Gastroesophageal sphincter (tissue), 4 donors: Measurements from ENCODE around the gene DEDD2. TPM values are rescaled to one million over a fixed set of nuclear protein-coding genes. Genes with fewer than 3 reads are reported as not detected.
A peak's percentile ranks its signal among the peaks of the same experiment; 100 is the strongest.

ENCODE experiments used
- ATAC-seq: fragments of 150-250 bp; one replicate; pipeline ENCODE4 v1.9.1; 2016; ENCODE audit warnings: mild to moderate bottlenecking, moderate library complexity
- H3K27ac ChIP-seq, 4 donors: fragments of 200-600 bp; sonication (generic) in 3 of 4; 1 replicate in 3 of 4; 2 replicates in 1 of 4; pipeline ENCODE4 v1.5.1; 2016 to 2019
- H3K27me3 ChIP-seq: fragments of 200-600 bp; sonication (generic); one replicate; pipeline ENCODE4 v1.5.1; 2019
- H3K36me3 ChIP-seq, 2 donors: fragments of 200-600 bp; sonication (generic); one replicate each; pipeline ENCODE4 v1.5.1; 2019; ENCODE audit warnings: control low read depth in 1 of 2
- H3K4me1 ChIP-seq, 3 donors: fragments of 200-600 bp; sonication (generic); 1 replicate in 2 of 3; 2 replicates in 1 of 3; pipeline ENCODE4 v1.5.1; 2016 to 2019; ENCODE audit warnings: control low read depth in 2 of 3
- H3K4me3 ChIP-seq, 2 donors: fragments of 200-600 bp; sonication (generic); one replicate each; pipeline ENCODE4 v1.5.1; 2019; ENCODE audit warnings: mild to moderate bottlenecking in 1 of 2, moderate library complexity in 1 of 2
- H3K9me3 ChIP-seq, 3 donors: fragments of 200-600 bp; sonication (generic); one replicate each; pipeline ENCODE4 v1.5.1; 2017 to 2019; ENCODE audit warnings: control low read depth in 2 of 3
- CTCF ChIP-seq, 4 experiments: fragments of 200-600 bp in 2 of 4; fragments of 450-650 bp in 2 of 4; sonication (generic) in 1 of 4; IDR thresholded peaks; one replicate each; pipeline ENCODE4 v1.5.1; 2017 to 2019; ENCODE audit warnings: antibody characterized with exemption in 4 of 4, mild to moderate bottlenecking in 2 of 4, moderate library complexity in 2 of 4
- EP300 ChIP-seq: sonication (generic); formaldehyde crosslinking; IDR thresholded peaks from one replicate; pipeline ENCODE4 v1.6.1; 2017; ENCODE audit warnings: antibody characterized with exemption, mild to moderate bottlenecking
- POLR2A ChIP-seq, 2 donors: fragments of 450-650 bp; IDR thresholded peaks; one replicate each; pipeline ENCODE4 v1.6.1; 2017; ENCODE audit warnings: antibody characterized with exemption in 2 of 2, mild to moderate bottlenecking in 2 of 2, moderate library complexity in 1 of 2
- POLR2AphosphoS5 ChIP-seq: sonication (generic); formaldehyde crosslinking; IDR thresholded peaks from one replicate; pipeline ENCODE4 v1.6.1; 2017; ENCODE audit warnings: antibody characterized with exemption
- WGBS, 2 donors: methylation state at CpG; one replicate each; pipeline ENCODE4 v1.1.5; 2018; ENCODE audit warnings: low coverage in 1 of 2; 5-methylcytosine and 5-hydroxymethylcytosine counted together
- total RNA-seq, 4 donors: library from RNA; depleted of rRNA; stranded (reverse); fragments of >200 nt; gene quantifications; one replicate each; pipeline ENCODE4 v1.1.0, GENCODE V29; 2016

Gene DEDD2
- total RNA-seq, 4 donors from 2014 or later, result 31.1 to 39.3 (median 33.4) TPM

DNA sequence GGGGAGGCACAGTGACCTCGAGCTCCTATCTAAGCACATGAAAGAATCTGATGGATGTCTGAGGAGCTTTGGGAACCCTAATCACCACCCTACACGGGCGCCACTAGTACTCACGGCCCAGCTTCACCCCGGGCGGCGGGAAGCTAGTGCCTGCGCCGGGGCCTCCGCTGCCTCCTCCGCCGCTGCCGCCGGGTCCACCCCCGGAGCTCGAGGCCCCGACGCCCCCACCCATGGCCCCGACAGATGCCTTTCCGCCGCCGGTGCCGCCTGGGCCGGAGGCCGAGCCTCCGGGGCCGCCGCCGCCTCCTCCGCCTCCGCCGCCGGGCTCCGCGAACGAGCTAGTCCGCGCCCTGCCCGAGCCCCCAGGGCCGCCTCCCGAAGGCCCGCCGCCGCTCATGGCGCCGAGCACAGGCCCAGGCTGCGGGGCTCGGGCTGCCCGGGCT is 24.6 kb upstream of the DEDD2 start:
- Histone ChIP-seq H3K27ac (peak overlapping the region; percentile 60 to 98 (median 96)), H3K4me3 (peak overlapping the region; percentile 71 to 92), H3K36me3 (peaks cover 0 to 28% of the 10 kb centered on the region in 2 donors), H3K27me3 (no peaks in the 10 kb centered on the region), H3K4me1 (peaks cover 5 to 72% (median 38%) of the 10 kb centered on the region in 3 donors), H3K9me3 (no peaks in the 10 kb centered on the region)
- WGBS, 2 donors, result 0% methylated on average over 1 of the region's 49 CpGs; no CpG with 5 or more reads in 1 of the 2 donors
- TF ChIP-seq CTCF (IDR thresholded peaks at IDR 0.05) (no peak), EP300 (no peak), POLR2AphosphoS5 (no peak), POLR2A (IDR thresholded peaks at IDR 0.05) (no peak)
- ATAC-seq, result no peak

GRCh38 chr19:42241279-42241678 is 23.8 kb upstream of the DEDD2 start:
- TF ChIP-seq POLR2AphosphoS5, result no peak
- TF ChIP-seq POLR2A (IDR thresholded peaks at IDR 0.05), result no peak
- TF ChIP-seq EP300, result no peak
- TF ChIP-seq CTCF (IDR thresholded peaks at IDR 0.05), result no peak
- Histone ChIP-seq H3K36me3 (peaks cover 0 to 36% of the 10 kb centered on the region in 2 donors), H3K27me3 (no peaks in the 10 kb centered on the region), H3K27ac (peak overlapping the region in 2 of 4 donors; percentile 95 to 98), H3K4me3 (peak overlapping the region; percentile 71 to 92), H3K9me3 (no peaks in the 10 kb centered on the region), H3K4me1 (peaks cover 5 to 66% (median 32%) of the 10 kb centered on the region in 3 donors)
- no peak for ATAC-seq
- 88% methylated on average over 3 of the region's 3 CpGs; no CpG with 5 or more reads in 1 of the 2 donors for WGBS, 2 donors

DNA sequence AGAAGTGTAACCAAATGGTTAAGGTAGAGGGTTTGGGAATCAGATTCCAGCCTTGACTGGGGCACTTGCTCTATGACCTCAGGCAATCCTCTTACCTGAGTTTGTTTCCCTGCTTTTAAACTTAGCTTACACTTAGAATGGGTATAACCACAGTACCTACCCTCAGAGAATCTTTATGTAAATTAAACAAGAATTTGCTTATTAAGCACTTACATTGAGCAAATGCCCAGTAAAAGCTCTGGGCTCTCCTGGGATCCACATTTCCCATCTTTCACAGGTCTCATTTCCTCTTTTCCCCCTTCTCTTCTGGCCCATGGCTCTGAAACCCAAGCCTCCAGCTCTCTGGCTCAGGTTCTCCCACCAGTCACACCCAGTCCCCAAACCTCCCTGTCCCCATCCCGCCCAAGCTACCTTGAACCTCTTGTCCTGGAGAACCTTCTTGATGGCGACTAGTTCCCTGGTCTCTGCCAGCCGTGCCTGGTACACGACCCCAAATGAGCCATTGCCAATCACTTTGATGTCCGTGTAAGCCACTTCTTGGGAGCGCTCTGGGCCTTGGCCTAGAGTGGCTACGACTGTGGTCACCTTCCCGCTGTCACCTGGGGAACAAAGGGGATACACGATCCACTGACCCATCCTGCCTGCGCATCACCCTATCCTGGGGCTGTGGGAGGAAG is 22.2 kb upstream of the DEDD2 start:
- 80 to 100% methylated on average over 1 to 2 of the region's 10 CpGs for WGBS, 2 donors

DNA sequence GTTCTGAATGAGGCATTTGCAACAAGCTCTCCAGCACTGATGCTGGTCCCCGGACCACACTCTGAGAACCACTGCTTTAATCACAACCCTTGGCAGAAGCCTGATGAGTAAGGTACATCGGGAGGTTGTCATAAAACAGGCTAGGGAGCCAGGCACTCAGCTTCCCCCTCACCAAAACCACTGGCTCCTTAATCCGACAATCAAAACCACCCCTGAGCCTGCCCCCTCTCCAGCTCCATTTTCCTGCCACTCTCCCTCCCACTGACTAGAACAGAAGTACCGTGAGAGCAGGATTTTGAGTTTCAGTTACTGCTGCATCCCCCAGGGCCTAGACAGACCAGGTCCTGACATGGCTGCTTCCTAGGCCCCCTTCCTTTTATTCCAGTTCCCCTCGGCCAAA is 17.7 kb upstream of the DEDD2 start:
- WGBS, 2 donors, result 78% methylated on average over 4 of the region's 5 CpGs

More for the DNA sequence above, 22.2 kb upstream of the DEDD2 start:
- no peak for ATAC-seq
- H3K4me3 ChIP-seq, result no peak overlapping the region
- no peaks in the 10 kb centered on the region for H3K27me3 ChIP-seq
- H3K9me3 ChIP-seq, result no peaks in the 10 kb centered on the region
- H3K27ac ChIP-seq, result no peak overlapping the region
- peaks cover 5 to 50% (median 18%) of the 10 kb centered on the region in 3 donors for H3K4me1 ChIP-seq
- peaks cover 0 to 52% of the 10 kb centered on the region in 2 donors for H3K36me3 ChIP-seq
- TF ChIP-seq POLR2AphosphoS5, result no peak
- no peak for TF ChIP-seq CTCF (IDR thresholded peaks at IDR 0.05)
- no peak for TF ChIP-seq POLR2A (IDR thresholded peaks at IDR 0.05)
- TF ChIP-seq EP300, result no peak

More for the DNA sequence above, 17.7 kb upstream of the DEDD2 start:
- Histone ChIP-seq H3K4me3 (no peak overlapping the region), H3K27ac (no peak overlapping the region), H3K36me3 (peaks cover 0 to 96% of the 10 kb centered on the region in 2 donors), H3K27me3 (no peaks in the 10 kb centered on the region), H3K9me3 (no peaks in the 10 kb centered on the region), H3K4me1 (peaks cover 0 to 31% (median 5%) of the 10 kb centered on the region in 3 donors)
- ATAC-seq, result no peak
- no peak for TF ChIP-seq EP300
- no peak for TF ChIP-seq CTCF (IDR thresholded peaks at IDR 0.05)
- TF ChIP-seq POLR2AphosphoS5, result no peak
